ENCODE data around the gene UBE2Q2.

DNA sequence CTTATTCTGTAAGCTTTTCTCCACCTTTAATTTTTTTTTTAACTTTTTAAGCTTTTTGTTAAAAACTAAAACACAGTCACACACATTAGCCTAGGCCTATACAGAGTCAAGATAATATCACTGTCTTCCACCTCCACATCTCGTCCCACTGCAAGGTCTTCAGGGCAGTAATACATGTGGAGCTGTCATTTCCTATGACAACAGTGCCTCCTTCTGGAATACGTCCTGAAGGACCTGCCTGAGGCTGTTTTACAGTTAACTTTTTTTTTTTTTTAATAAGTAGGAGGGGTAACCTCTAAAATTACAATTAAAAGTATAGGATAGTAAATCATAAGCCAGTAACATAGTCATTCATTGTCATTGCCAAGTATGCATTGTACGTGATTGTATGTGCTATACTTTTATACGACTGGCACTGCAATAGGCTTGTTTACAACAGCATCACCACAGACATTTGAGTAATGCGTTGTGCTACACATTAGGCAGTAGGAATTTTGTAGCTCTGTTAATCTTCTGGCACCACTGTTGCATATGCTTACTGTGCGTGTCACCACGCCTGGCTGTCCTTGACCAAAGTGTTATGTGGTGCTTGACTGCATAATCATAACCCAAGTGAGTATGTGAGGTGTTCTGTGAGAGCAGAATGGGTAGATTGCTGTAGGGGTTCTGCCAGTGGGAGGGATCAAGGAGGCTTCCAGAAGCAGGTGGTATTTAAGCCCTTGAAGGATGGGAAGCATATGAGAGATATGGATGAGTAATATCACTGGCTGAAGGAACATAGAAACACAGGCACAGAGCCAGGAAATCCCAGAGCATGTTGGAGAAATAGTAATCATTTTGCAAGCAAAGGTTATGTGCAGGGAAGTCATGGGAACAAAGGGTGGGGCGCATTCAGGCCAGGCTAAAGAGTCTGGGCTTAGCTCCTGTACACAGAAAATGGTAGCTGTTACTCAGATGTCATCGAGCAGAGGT is 78.8 kb downstream of the UBE2Q2 start:
- TF ChIP-seq, protein P1, sequence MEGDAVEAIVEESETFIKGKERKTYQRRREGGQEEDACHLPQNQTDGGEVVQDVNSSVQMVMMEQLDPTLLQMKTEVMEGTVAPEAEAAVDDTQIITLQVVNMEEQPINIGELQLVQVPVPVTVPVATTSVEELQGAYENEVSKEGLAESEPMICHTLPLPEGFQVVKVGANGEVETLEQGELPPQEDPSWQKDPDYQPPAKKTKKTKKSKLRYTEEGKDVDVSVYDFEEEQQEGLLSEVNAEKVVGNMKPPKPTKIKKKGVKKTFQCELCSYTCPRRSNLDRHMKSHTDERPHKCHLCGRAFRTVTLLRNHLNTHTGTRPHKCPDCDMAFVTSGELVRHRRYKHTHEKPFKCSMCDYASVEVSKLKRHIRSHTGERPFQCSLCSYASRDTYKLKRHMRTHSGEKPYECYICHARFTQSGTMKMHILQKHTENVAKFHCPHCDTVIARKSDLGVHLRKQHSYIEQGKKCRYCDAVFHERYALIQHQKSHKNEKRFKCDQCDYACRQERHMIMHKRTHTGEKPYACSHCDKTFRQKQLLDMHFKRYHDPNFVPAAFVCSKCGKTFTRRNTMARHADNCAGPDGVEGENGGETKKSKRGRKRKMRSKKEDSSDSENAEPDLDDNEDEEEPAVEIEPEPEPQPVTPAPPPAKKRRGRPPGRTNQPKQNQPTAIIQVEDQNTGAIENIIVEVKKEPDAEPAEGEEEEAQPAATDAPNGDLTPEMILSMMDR (conservative IDR thresholded peaks at IDR 0.05 in 1 of 2, IDR thresholded peaks at IDR 0.05 in 1 of 2; ENCODE audit: extremely low read depth in 1 of 2, insufficient read depth in 1 of 2, low read depth in 1 of 2, low read length in 2 of 2): peak; percentile 32 to 33
- no peak for TF ChIP-seq EZH2 (IDR thresholded peaks at IDR 0.05; ENCODE audit: borderline replicate concordance, low read length)

Data from mammary epithelial cell (primary cell).